Fibroblast of lung (primary cell): ENCODE measurements around the gene CC2D1B. TPM values are rescaled to one million over a fixed set of nuclear protein-coding genes. Genes with fewer than 3 reads are reported as not detected.
A peak's percentile ranks its signal among the peaks of the same experiment; 100 is the strongest.

ENCODE experiments used
- DNase-seq, 2 donors: peaks; one replicate each; pipeline versions ENCODE4 v3.0.0 to v3.0.0-alpha.2; 2010; ENCODE audit warnings: low read depth in 2 of 2
- H2AFZ ChIP-seq: 2 replicates; pipeline ENCODE4 v1.5.1; 2012; ENCODE audit warnings: low read length, control low read depth, inconsistent platforms
- H3K27ac ChIP-seq: 2 replicates; pipeline ENCODE4 v1.5.1; 2011; ENCODE audit warnings: low read length, control low read depth; ENCODE audit not compliant: insufficient read depth
- H3K27me3 ChIP-seq: 2 replicates; pipeline ENCODE4 v1.5.1; 2011; ENCODE audit warnings: mild to moderate bottlenecking, low read length; ENCODE audit not compliant: control insufficient read depth, insufficient read depth
- H3K36me3 ChIP-seq: 2 replicates; pipeline ENCODE4 v1.5.1; 2011; ENCODE audit warnings: low read length; ENCODE audit not compliant: control insufficient read depth, insufficient read depth
- H3K4me1 ChIP-seq: 2 replicates; pipeline ENCODE4 v1.5.1; 2011; ENCODE audit warnings: low read length; ENCODE audit not compliant: control insufficient read depth, insufficient read depth; ENCODE audit errors: extremely low read depth
- H3K4me2 ChIP-seq: 2 replicates; pipeline ENCODE4 v1.5.1; 2011; ENCODE audit warnings: low read length, control low read depth; ENCODE audit not compliant: insufficient read depth; ENCODE audit errors: extremely low read depth
- H3K4me3 ChIP-seq, 4 experiments: fragments of 200-600 bp in 1 of 4; sonication (generic) in 1 of 4; replicated peaks in 1 of 4; 2 replicates each; pipeline ENCODE4 v1.5.1; 2011 to 2016; ENCODE audit warnings: low read length in 4 of 4, low read depth in 3 of 4, mild to moderate bottlenecking in 3 of 4, control low read depth in 2 of 4, inconsistent platforms in 1 of 4, mixed read lengths in 1 of 4; ENCODE audit not compliant: insufficient read depth in 1 of 4; ENCODE audit errors: control extremely low read depth in 1 of 4
- H3K79me2 ChIP-seq: 2 replicates; pipeline ENCODE4 v1.5.1; 2012; ENCODE audit warnings: mild to moderate bottlenecking, low read length, inconsistent platforms; ENCODE audit not compliant: control insufficient read depth, insufficient read depth
- H3K9ac ChIP-seq: 2 replicates; pipeline ENCODE4 v1.5.1; 2011; ENCODE audit warnings: mild to moderate bottlenecking, low read length, control low read depth; ENCODE audit not compliant: insufficient read depth
- H3K9me3 ChIP-seq: 2 replicates; pipeline ENCODE4 v1.5.1; 2012; ENCODE audit warnings: low read depth, low read length; ENCODE audit not compliant: control insufficient read depth, insufficient read depth
- H4K20me1 ChIP-seq: 2 replicates; pipeline ENCODE4 v1.5.1; 2011; ENCODE audit warnings: low read length; ENCODE audit not compliant: control insufficient read depth, insufficient read depth; ENCODE audit errors: extremely low read depth
- CTCF ChIP-seq, 2 donors: IDR thresholded peaks in 1 of 2; conservative IDR thresholded peaks in 1 of 2; 1 replicate in 1 of 2; 2 replicates in 1 of 2; pipeline ENCODE4 v1.5.1; 2011 to 2012; ENCODE audit warnings: low read length in 2 of 2, control low read depth in 1 of 2, inconsistent platforms in 1 of 2, low read depth in 1 of 2, mild to moderate bottlenecking in 1 of 2
- EZH2 ChIP-seq: IDR thresholded peaks from 2 replicates; pipeline ENCODE4 v1.5.1; 2012; ENCODE audit warnings: low read length, control low read depth, mild to moderate bottlenecking; ENCODE audit errors: missing control alignments
- polyA plus RNA-seq, 2 donors: library from polyadenylated mRNA; depleted of rRNA in 1 of 2; stranded (reverse) in 1 of 2; unstranded in 1 of 2; fragments of >200 nt; gene quantifications; 2 replicates each; pipeline ENCODE4 v1.2.1, GENCODE V29; 2011 to 2012; ENCODE audit warnings: missing spikeins in 1 of 2
- total RNA-seq: library from RNA; depleted of rRNA; stranded (reverse); fragments of >200 nt; gene quantifications from 2 replicates; pipeline ENCODE4 v1.2.1, GENCODE V29; 2014

The CC2D1B gene
- total and polyA plus RNA-seq, 2 donors (not counting 1 experiment from before 2014, with no cell fraction given): 14.9 to 28.9 TPM

GRCh38 chr1:52365071-52365745 lies 797 bp downstream of the CC2D1B start:
- Histone ChIP-seq H4K20me1 (no peaks in the 10 kb centered on the region), H3K36me3 (peaks cover 17% of the 10 kb centered on the region), H2AFZ (peak overlapping the region; percentile 45), H3K9ac (peak overlapping the region; percentile 83), H3K4me2 (peak overlapping the region; percentile 98), H3K79me2 (peaks cover 19% of the 10 kb centered on the region), H3K27me3 (no peaks in the 10 kb centered on the region), H3K4me3 (peak overlapping the region; percentile 70 to 96 (median 84)), H3K27ac (peak overlapping the region; percentile 97), H3K4me1 (peaks cover 8% of the 10 kb centered on the region), H3K9me3 (no peaks in the 10 kb centered on the region)
- no peak for TF ChIP-seq CTCF (conservative IDR thresholded peaks at IDR 0.05 in 1 of 2, IDR thresholded peaks at IDR 0.05 in 1 of 2; ENCODE audit: low read depth in 1 of 2, low read length in 2 of 2)
- no peak for TF ChIP-seq EZH2
- peak; percentile 68 to 77 for DNase-seq

GRCh38 chr1:52364235-52364839 lies 1.7 kb downstream of the CC2D1B start:
- Histone ChIP-seq H3K9ac (no peak overlapping the region), H2AFZ (no peak overlapping the region), H3K4me3 (peak overlapping the region in 3 of 4 experiments; percentile 70 to 96 (median 74)), H3K36me3 (peaks cover 23% of the 10 kb centered on the region), H3K9me3 (no peaks in the 10 kb centered on the region), H3K27ac (peak overlapping the region; percentile 97), H3K4me1 (peaks cover 8% of the 10 kb centered on the region), H3K27me3 (no peaks in the 10 kb centered on the region), H4K20me1 (no peaks in the 10 kb centered on the region), H3K79me2 (peaks cover 19% of the 10 kb centered on the region), H3K4me2 (peak overlapping the region; percentile 98)
- DNase-seq: no peak
- TF ChIP-seq CTCF (conservative IDR thresholded peaks at IDR 0.05 in 1 of 2, IDR thresholded peaks at IDR 0.05 in 1 of 2; ENCODE audit: low read depth in 1 of 2, low read length in 2 of 2): no peak
- TF ChIP-seq EZH2: no peak

- Histone ChIP-seq H2AFZ (no peak overlapping the region), H3K9ac (no peak overlapping the region), H3K79me2 (peaks cover 17% of the 10 kb centered on the region), H3K4me1 (peaks cover 8% of the 10 kb centered on the region), H3K27ac (no peak overlapping the region), H3K9me3 (no peaks in the 10 kb centered on the region), H3K4me2 (no peak overlapping the region), H4K20me1 (no peaks in the 10 kb centered on the region), H3K36me3 (peaks cover 43% of the 10 kb centered on the region), H3K27me3 (no peaks in the 10 kb centered on the region), H3K4me3 (no peak overlapping the region)
- DNase-seq: no peak
- no peak for TF ChIP-seq EZH2
- no peak for TF ChIP-seq CTCF (conservative IDR thresholded peaks at IDR 0.05 in 1 of 2, IDR thresholded peaks at IDR 0.05 in 1 of 2; ENCODE audit: low read depth in 1 of 2, low read length in 2 of 2)
Observed at GRCh38 chr1:52360595-52360968, 5.4 kb downstream of the CC2D1B start.
